HEK293 (cell line): ENCODE measurements around the gene GJB3.
A peak's percentile ranks its signal among the peaks of the same experiment; 100 is the strongest.

Experiments used
- CTCF ChIA-PET: fragments of 350-600 bp; formaldehyde crosslinking; extraction: SDS; loops from one replicate; lab custom pipeline; 2021; ENCODE audit warnings: antibody characterized with exemption; lab: Yijun Ruan, JAX
- POLR2A ChIA-PET: fragments of 300-600 bp; formaldehyde crosslinking; extraction: SDS; loops from one replicate; lab custom pipeline; 2020; ENCODE audit warnings: antibody characterized with exemption, inconsistent platforms; lab: Yijun Ruan, JAX
- H3K27ac ChIP-seq: fragments of 200-500 bp; sonication (Bioruptor generic); 2 replicates; pipeline ENCODE4 v1.5.1; 2014; ENCODE audit warnings: low read depth, low read length, control low read depth, inconsistent platforms; ENCODE audit errors: extremely low read depth
- H3K36me3 ChIP-seq, 2 experiments: fragments of 200-500 bp in 1 of 2; sonication (Bioruptor generic) in 1 of 2; 1 replicate in 1 of 2; 2 replicates in 1 of 2; pipeline ENCODE4 v1.5.1; 2014 to 2017; ENCODE audit warnings: inconsistent platforms in 2 of 2, low read length in 2 of 2; ENCODE audit not compliant: control insufficient read depth in 2 of 2, insufficient read depth in 1 of 2
- H3K4me1 ChIP-seq: fragments of 200-500 bp; sonication (Bioruptor generic); 2 replicates; pipeline ENCODE4 v1.5.1; 2014; ENCODE audit warnings: mild to moderate bottlenecking, low read length, inconsistent platforms; ENCODE audit not compliant: control insufficient read depth, insufficient read depth
- H3K4me3 ChIP-seq: 2 replicates; pipeline ENCODE4 v1.5.1; 2011; ENCODE audit warnings: low read depth, mild to moderate bottlenecking, control low read depth, low read length, moderate library complexity
- H3K9me3 ChIP-seq: fragments of 200-500 bp; sonication (Bioruptor generic); 2 replicates; pipeline ENCODE4 v1.5.1; 2014; ENCODE audit warnings: low read depth, low read length, inconsistent platforms; ENCODE audit not compliant: control insufficient read depth, insufficient read depth
- GLIS1 ChIP-seq: fragments of 450-650 bp; formaldehyde crosslinking; IDR thresholded peaks from 2 replicates; pipeline ENCODE4 v1.5.1; 2016; ENCODE audit warnings: missing biosample characterization, missing genetic modification characterization
- KLF10 ChIP-seq: fragments of 450-650 bp; IDR thresholded peaks from 2 replicates; pipeline ENCODE4 v1.5.1; 2018; ENCODE audit warnings: missing biosample characterization, mild to moderate bottlenecking, missing genetic modification characterization
- ZBTB20 ChIP-seq: fragments of 450-650 bp; formaldehyde crosslinking; IDR thresholded peaks from 2 replicates; pipeline ENCODE4 v1.5.1; 2016; ENCODE audit warnings: missing biosample characterization, missing genetic modification characterization
- ZBTB44 ChIP-seq: fragments of 450-650 bp; IDR thresholded peaks from 2 replicates; pipeline ENCODE4 v1.5.1; 2018; ENCODE audit warnings: missing biosample characterization, mild to moderate bottlenecking, missing genetic modification characterization
- ZFP69B ChIP-seq: fragments of 450-650 bp; formaldehyde crosslinking; IDR thresholded peaks from 2 replicates; pipeline ENCODE4 v1.5.1; 2016; ENCODE audit warnings: missing biosample characterization, missing genetic modification characterization
- ZNF169 ChIP-seq: fragments of 450-650 bp; formaldehyde crosslinking; IDR thresholded peaks from 2 replicates; pipeline ENCODE4 v1.5.1; 2016; ENCODE audit warnings: missing biosample characterization, missing genetic modification characterization
- ZNF18 ChIP-seq: fragments of 450-650 bp; formaldehyde crosslinking; IDR thresholded peaks from 2 replicates; pipeline ENCODE4 v1.5.1; 2016; ENCODE audit warnings: missing biosample characterization, missing genetic modification characterization
- ZNF248 ChIP-seq: fragments of 450-650 bp; formaldehyde crosslinking; IDR thresholded peaks from 2 replicates; pipeline ENCODE4 v1.5.1; 2017; ENCODE audit warnings: missing biosample characterization, missing genetic modification characterization
- ZNF362 ChIP-seq: fragments of 450-650 bp; formaldehyde crosslinking; IDR thresholded peaks from 2 replicates; pipeline ENCODE4 v1.5.1; 2016; ENCODE audit warnings: missing biosample characterization, missing genetic modification characterization
- ZNF501 ChIP-seq: fragments of 450-650 bp; formaldehyde crosslinking; IDR thresholded peaks from 2 replicates; pipeline ENCODE4 v1.5.1; 2016; ENCODE audit warnings: missing biosample characterization, missing genetic modification characterization
- ZNF518A ChIP-seq: fragments of 450-650 bp; formaldehyde crosslinking; conservative IDR thresholded peaks from 2 replicates; pipeline ENCODE4 v1.5.1; 2016; ENCODE audit warnings: low read depth, missing biosample characterization, missing genetic modification characterization
- ZNF549 ChIP-seq: fragments of 450-650 bp; IDR thresholded peaks from 2 replicates; pipeline ENCODE4 v1.5.1; 2018; ENCODE audit warnings: missing biosample characterization, missing genetic modification characterization, mild to moderate bottlenecking, inconsistent platforms, moderate library complexity
- ZNF596 ChIP-seq: fragments of 450-650 bp; IDR thresholded peaks from 2 replicates; pipeline ENCODE4 v1.5.0; 2018; ENCODE audit warnings: missing biosample characterization, mild to moderate bottlenecking, missing genetic modification characterization, moderate library complexity
- ZNF654 ChIP-seq: fragments of 450-650 bp; formaldehyde crosslinking; IDR thresholded peaks from 2 replicates; pipeline ENCODE4 v1.5.1; 2016; ENCODE audit warnings: low read depth, missing biosample characterization, missing genetic modification characterization
- ZNF777 ChIP-seq: fragments of 450-650 bp; formaldehyde crosslinking; IDR thresholded peaks from 2 replicates; pipeline ENCODE4 v1.5.1; 2017; ENCODE audit warnings: missing biosample characterization, missing genetic modification characterization, borderline replicate concordance
- ZNF791 ChIP-seq: fragments of 450-650 bp; formaldehyde crosslinking; IDR thresholded peaks from 2 replicates; pipeline ENCODE4 v1.5.1; 2016; ENCODE audit warnings: missing biosample characterization, missing genetic modification characterization
- ZSCAN4 ChIP-seq: fragments of 450-650 bp; formaldehyde crosslinking; IDR thresholded peaks from 2 replicates; pipeline ENCODE4 v1.5.1; 2017; ENCODE audit warnings: missing biosample characterization, missing genetic modification characterization

The GJB3 gene

GRCh38 chr1:34757386-34757785, 23.6 kb upstream of the GJB3 start (continued):
- no peak for TF ChIP-seq ZNF518A
- no peak for TF ChIP-seq ZNF18
- no peak for TF ChIP-seq ZBTB44
- no peak for TF ChIP-seq ZFP69B (tag by site-specific recombination)
- TF ChIP-seq ZSCAN4 (tag by site-specific recombination) = no peak
- no peak for TF ChIP-seq ZBTB20
- no peak for TF ChIP-seq ZNF596
- no peak for TF ChIP-seq ZNF777
- no peak for TF ChIP-seq ZNF169 (tag by site-specific recombination)
- TF ChIP-seq ZNF791 = no peak

GRCh38 chr1:34758751-34759150, 22.3 kb upstream of the GJB3 start:
- TF ChIP-seq KLF10 (tag by site-specific recombination) (no peak), GLIS1 (peak; percentile 33; the same call in 1 of the 2 replicates), ZNF501 (tag by site-specific recombination) (no peak), ZNF362 (tag by site-specific recombination) (no peak), ZNF654 (tag by site-specific recombination) (no peak), ZNF549 (no peak), ZNF248 (tag by site-specific recombination) (no peak)
- H3K36me3 ChIP-seq = no peaks in the 10 kb centered on the region
- no peak overlapping the region for H3K27ac ChIP-seq
- H3K4me1 ChIP-seq = no peaks in the 10 kb centered on the region
- CTCF ChIA-PET = interaction anchor here (0.6 to 1.9 kb wide), 5 partner anchors 15 to 1668 kb away, joined by 3 to 8 read pairs (median 4); no protein-coding TSS in a partner anchor
- no peak overlapping the region for H3K4me3 ChIP-seq
- POLR2A ChIA-PET = no interaction called here
- H3K9me3 ChIP-seq = no peaks in the 10 kb centered on the region
